GM12864 (cell line): ENCODE results near the gene GATA6.

Experiments
- DNase-seq: peaks from one replicate; pipeline ENCODE4 v3.0.0-alpha.2; 2011; ENCODE audit warnings: low read depth
- H3K4me3 ChIP-seq: 2 replicates; pipeline ENCODE4 v1.5.1; 2011; ENCODE audit warnings: mild to moderate bottlenecking, low read depth, low read length, control low read depth
- TF ChIP-seq, protein P1 (sequence below): IDR thresholded peaks from 2 replicates; pipeline ENCODE4 v1.5.1; 2011; ENCODE audit warnings: low read depth, mild to moderate bottlenecking, moderate library complexity, low read length, control low read depth, inconsistent platforms; ENCODE audit errors: missing control alignments

Gene GATA6

GRCh38 chr18:22188559-22189267, 19.3 kb downstream of the GATA6 start:
- DNase-seq: no peak
- TF ChIP-seq, protein P1, sequence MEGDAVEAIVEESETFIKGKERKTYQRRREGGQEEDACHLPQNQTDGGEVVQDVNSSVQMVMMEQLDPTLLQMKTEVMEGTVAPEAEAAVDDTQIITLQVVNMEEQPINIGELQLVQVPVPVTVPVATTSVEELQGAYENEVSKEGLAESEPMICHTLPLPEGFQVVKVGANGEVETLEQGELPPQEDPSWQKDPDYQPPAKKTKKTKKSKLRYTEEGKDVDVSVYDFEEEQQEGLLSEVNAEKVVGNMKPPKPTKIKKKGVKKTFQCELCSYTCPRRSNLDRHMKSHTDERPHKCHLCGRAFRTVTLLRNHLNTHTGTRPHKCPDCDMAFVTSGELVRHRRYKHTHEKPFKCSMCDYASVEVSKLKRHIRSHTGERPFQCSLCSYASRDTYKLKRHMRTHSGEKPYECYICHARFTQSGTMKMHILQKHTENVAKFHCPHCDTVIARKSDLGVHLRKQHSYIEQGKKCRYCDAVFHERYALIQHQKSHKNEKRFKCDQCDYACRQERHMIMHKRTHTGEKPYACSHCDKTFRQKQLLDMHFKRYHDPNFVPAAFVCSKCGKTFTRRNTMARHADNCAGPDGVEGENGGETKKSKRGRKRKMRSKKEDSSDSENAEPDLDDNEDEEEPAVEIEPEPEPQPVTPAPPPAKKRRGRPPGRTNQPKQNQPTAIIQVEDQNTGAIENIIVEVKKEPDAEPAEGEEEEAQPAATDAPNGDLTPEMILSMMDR: no peak
- H3K4me3 ChIP-seq: no peak overlapping the region

- TF ChIP-seq, protein P1: no peak
Measured at GRCh38 chr18:22189449-22190166, 20.2 kb downstream of the GATA6 start.

DNA sequence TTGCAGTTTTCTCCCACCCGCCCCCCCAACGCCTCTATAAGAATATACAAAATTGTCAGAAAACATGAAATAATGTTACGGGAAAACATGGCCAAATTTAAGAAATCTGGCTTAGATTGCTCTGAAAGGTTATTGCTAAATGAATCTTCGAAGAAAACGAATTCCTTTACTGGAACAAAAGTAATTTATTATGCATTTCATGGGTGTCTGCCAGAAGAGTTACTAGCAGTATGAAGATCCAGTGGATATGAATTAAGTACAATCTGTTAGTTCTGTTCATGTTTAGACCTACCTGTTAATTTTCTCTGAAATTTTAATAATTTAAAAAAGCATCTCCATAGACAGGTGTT, 21.9 kb downstream of the GATA6 start:
- DNase-seq: no peak
- no peak overlapping the region for H3K4me3 ChIP-seq
- TF ChIP-seq, protein P1: no peak

More at GRCh38 chr18:22189449-22190166, 20.2 kb downstream of the GATA6 start:
- no peak for DNase-seq
- H3K4me3 ChIP-seq: no peak overlapping the region

GRCh38 chr18:22191923-22192322, 22.5 kb downstream of the GATA6 start:
- TF ChIP-seq, protein P1: no peak
- no peak for DNase-seq
- H3K4me3 ChIP-seq: no peak overlapping the region

- no peak overlapping the region for H3K4me3 ChIP-seq
- DNase-seq: no peak
- TF ChIP-seq, protein P1: no peak
Measured at GRCh38 chr18:22193466-22193865, 24.1 kb downstream of the GATA6 start.

DNA sequence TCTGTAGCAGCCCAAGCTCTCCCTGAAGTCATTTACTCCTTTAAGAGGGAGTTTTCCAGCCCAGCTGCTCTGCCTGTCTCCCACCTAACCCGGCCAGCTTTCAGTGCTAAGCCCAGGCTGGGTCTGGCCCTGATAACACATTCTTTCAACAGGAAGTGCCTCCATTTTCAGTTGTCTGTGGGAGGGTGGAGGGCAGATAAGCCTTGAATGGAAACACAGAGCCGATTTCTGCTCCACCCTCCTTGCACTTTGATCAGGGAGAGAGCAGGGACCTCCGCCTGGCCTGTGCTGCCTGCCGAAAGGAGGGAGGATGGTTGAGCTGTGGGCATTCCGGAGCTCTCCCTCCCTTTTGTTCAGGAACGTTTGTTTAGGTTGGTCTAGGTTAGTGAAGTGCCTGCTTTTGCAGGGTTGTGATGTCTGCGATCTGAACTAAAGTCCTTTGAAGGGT, 24.8 kb downstream of the GATA6 start:
- DNase-seq: no peak
- TF ChIP-seq, protein P1: no peak
- no peak overlapping the region for H3K4me3 ChIP-seq
